Activated CD8-positive, alpha-beta memory T cell treated with anti-CD3 and anti-CD28 coated beads for 1 hour (primary cell): ENCODE results near the gene ITM2A.

Experiments
- DNase-seq, 2 donors: peaks; one replicate each; pipeline ENCODE4 v3.0.0-alpha.2; 2020; ENCODE audit warnings: low read depth in 1 of 2; ENCODE audit errors: extremely low read depth in 1 of 2

The ITM2A gene

DNA sequence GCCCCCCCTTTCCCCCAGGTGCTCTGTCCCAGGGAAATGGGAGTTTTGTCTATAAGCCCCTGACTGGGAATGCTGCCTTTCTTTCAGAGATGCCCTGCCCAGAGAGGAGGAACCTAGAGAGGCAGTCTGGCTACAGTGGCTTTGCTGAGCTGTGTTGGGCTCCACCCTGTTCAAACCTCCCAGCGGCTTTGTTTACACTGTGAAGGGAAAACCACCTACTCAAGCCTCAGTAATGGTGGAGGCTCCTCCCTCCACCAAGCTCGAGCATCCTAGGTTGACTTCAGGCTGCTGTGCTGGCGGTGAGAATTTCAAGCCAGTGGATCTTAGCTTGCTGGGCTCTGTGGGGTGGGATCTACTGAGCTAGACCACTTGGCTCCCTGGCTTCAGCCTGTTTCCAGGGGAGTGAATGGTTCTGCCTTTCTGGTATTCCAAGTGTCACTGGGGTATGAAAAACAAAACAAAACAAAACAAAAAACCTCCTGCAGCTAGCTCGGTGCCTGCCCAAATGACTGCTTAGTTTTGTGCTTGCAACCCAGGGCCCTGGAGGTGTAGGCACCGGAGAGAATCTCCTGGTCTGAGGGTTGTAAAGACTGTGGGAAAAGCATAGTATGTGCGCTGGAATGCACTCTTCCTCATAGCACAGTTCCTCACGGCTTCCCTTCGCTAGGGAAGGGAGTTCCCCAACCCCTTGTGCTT is 41.7 kb downstream of the ITM2A start:
- no peak for DNase-seq
